Activated naive CD8-positive, alpha-beta T cell treated with anti-CD3 and anti-CD28 coated beads, Interleukin-2, amount 50 U/mL, for 16 hours (primary cell): ENCODE results near the gene PA2G4.
"Not testable (repeated sequence)": the region's sequence is repeated elsewhere in the genome, so short reads cannot be mapped to it uniquely, and the experiment has no call there.

Experiments used
- DNase-seq: peaks from one replicate; pipeline ENCODE4 v3.0.0-alpha.2; 2020; ENCODE audit warnings: low read depth, low spot score

Gene PA2G4

GRCh38 chr12:56099787-56100186, 4.6 kb upstream of the PA2G4 start:
- DNase-seq = no peak

GRCh38 chr12:56101045-56101444, 3.3 kb upstream of the PA2G4 start:
- no peak for DNase-seq

- DNase-seq = no peak
Observed at GRCh38 chr12:56102683-56103065, 1.7 kb upstream of the PA2G4 start.

GRCh38 chr12:56103066-56103711, 1.2 kb upstream of the PA2G4 start:
- DNase-seq = no peak

GRCh38 chr12:56103823-56104108, 593 bp upstream of the PA2G4 start:
- no peak for DNase-seq

- DNase-seq = no peak
Observed at GRCh38 chr12:56104815-56105608, 653 bp downstream of the PA2G4 start.

GRCh38 chr12:56105609-56105902, 1.2 kb downstream of the PA2G4 start:
- no peak for DNase-seq

GRCh38 chr12:56107242-56107641, 2.9 kb downstream of the PA2G4 start:
- no peak for DNase-seq

GRCh38 chr12:56110571-56110970, 6.2 kb downstream of the PA2G4 start:
- no peak for DNase-seq

GRCh38 chr12:56114084-56114483, 9.7 kb downstream of the PA2G4 start:
- no peak for DNase-seq

GRCh38 chr12:56115329-56115728, 11.0 kb downstream of the PA2G4 start:
- DNase-seq = no peak

GRCh38 chr12:56116267-56117081, 12.1 kb downstream of the PA2G4 start, which contains the start of gene RPL41:
Gene RPL41 (plus strand): TSS chr12:56116633.
- peak; percentile 83 for DNase-seq

GRCh38 chr12:56117082-56117706, 12.8 kb downstream of the PA2G4 start:
- not testable (repeated sequence) for DNase-seq

GRCh38 chr12:56117778-56118687, 13.7 kb downstream of the PA2G4 start, which contains the start of gene ZC3H10:
Gene ZC3H10 (plus strand): TSS chr12:56118266. CDS start chr12:56120563, 2,297 bp downstream.
- DNase-seq = peak; percentile 94

- DNase-seq = no peak
Observed at GRCh38 chr12:56118688-56119357, 14.5 kb downstream of the PA2G4 start.

GRCh38 chr12:56119361-56119796, 15.0 kb downstream of the PA2G4 start:
- no peak for DNase-seq

- no peak for DNase-seq
Observed at GRCh38 chr12:56120158-56120846, 15.9 kb downstream of the PA2G4 start.

- no peak for DNase-seq
Observed at GRCh38 chr12:56121204-56121870, 17.0 kb downstream of the PA2G4 start.

- no peak for DNase-seq
Observed at GRCh38 chr12:56122637-56123036, 18.3 kb downstream of the PA2G4 start.
